Breast epithelium (tissue), 3 donors: ENCODE data around the gene GALM.

ENCODE experiments used
- POLR2A ChIP-seq: fragments of 450-650 bp; IDR thresholded peaks from one replicate; pipeline ENCODE4 v1.6.1; 2016; ENCODE audit warnings: antibody characterized with exemption, mild to moderate bottlenecking, moderate library complexity
- TF ChIP-seq, protein P1 (sequence below), 3 donors: fragments of 450-650 bp; IDR thresholded peaks; one replicate each; pipeline ENCODE4 v1.5.1; 2016 to 2017; ENCODE audit warnings: antibody characterized with exemption in 3 of 3, mild to moderate bottlenecking in 3 of 3, moderate library complexity in 3 of 3

DNA sequence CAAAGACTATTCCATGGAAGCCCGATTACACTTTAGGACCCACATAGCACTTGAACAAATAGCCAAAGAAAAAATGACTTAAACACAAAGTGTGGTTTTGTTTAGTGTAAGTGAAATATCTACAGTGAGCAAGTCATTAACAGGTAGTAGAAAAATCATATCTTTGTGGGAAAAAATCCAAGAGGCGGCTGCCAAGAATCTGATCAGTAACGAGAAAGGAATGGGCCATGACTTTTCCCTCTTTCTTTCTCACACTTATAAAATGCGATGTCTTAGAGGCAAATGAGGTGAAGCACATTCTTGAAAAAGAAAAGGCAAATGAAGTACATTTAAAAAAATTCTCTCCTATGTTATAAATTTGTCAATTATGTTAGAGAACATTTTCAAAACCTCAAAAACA is 99.2 kb downstream of the GALM start:
- TF ChIP-seq, protein P1, sequence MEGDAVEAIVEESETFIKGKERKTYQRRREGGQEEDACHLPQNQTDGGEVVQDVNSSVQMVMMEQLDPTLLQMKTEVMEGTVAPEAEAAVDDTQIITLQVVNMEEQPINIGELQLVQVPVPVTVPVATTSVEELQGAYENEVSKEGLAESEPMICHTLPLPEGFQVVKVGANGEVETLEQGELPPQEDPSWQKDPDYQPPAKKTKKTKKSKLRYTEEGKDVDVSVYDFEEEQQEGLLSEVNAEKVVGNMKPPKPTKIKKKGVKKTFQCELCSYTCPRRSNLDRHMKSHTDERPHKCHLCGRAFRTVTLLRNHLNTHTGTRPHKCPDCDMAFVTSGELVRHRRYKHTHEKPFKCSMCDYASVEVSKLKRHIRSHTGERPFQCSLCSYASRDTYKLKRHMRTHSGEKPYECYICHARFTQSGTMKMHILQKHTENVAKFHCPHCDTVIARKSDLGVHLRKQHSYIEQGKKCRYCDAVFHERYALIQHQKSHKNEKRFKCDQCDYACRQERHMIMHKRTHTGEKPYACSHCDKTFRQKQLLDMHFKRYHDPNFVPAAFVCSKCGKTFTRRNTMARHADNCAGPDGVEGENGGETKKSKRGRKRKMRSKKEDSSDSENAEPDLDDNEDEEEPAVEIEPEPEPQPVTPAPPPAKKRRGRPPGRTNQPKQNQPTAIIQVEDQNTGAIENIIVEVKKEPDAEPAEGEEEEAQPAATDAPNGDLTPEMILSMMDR (IDR thresholded peaks at IDR 0.05) = no peak
- TF ChIP-seq POLR2A = no peak
